HS-27A (cell line): Measurements from ENCODE around the gene LIN7B.

Experiments
- DNase-seq: peaks from one replicate; pipeline ENCODE4 v3.0.0-alpha.2; 2012; ENCODE audit warnings: low read depth, missing footprints

The LIN7B gene

DNA sequence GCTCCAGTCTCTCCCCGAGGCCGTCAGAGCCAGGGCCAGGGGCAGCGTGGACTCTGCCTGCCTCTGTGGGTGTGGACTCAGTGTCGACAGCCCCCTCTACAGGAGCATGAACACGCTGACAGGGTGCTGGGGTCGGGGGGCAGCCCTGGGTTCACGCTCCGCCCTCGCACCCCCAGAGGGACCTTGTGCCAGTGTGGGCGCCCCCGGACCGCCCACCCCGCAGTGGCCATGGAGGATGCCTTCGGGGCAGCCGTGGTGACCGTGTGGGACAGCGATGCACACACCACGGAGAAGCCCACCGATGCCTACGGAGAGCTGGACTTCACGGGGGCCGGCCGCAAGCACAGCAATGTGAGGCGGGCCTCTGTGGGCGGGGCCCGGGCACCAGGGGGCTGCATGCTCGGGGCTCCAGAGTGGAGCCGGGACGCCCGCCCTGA, 51.7 kb downstream of the LIN7B start:
- DNase-seq: no peak

DNA sequence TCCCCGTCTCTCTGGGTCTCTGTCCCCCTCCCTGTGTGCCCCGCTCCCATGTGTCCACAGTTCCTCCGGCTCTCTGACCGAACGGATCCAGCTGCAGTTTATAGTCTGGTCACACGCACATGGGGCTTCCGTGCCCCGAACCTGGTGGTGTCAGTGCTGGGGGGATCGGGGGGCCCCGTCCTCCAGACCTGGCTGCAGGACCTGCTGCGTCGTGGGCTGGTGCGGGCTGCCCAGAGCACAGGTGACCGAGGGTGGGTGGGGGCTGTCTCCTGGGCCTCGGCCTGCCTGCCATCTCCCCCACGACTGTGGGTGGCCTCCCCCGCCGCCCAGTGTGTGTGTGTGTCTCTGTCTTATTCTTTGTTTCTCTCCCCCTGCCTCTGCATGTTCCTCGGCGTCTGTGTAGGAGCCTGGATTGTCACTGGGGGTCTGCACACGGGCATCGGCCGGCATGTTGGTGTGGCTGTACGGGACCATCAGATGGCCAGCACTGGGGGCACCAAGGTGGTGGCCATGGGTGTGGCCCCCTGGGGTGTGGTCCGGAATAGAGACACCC, 53.8 kb downstream of the LIN7B start:
- DNase-seq: no peak
